Ovary (tissue), 9 donors: Measurements from ENCODE around the gene HUNK. TPM values are rescaled to one million over a fixed set of nuclear protein-coding genes. Genes with fewer than 3 reads are reported as not detected.

Experiments
- DNase-seq, 5 donors: peaks; one replicate each; pipeline ENCODE4 v3.0.0-alpha.2; 2019 to 2020
- H3K27ac ChIP-seq, 2 donors: fragments of 200-600 bp; one replicate each; pipeline versions ENCODE4 v1.5.1 to v1.8.0; 2019 to 2022
- H3K27me3 ChIP-seq: fragments of 200-600 bp; one replicate; pipeline ENCODE4 v1.8.0; 2022
- H3K36me3 ChIP-seq: fragments of 200-600 bp; sonication (generic); one replicate; pipeline ENCODE4 v1.5.1; 2019
- H3K4me1 ChIP-seq: one replicate; pipeline ENCODE4 v1.8.1; 2013; ENCODE audit warnings: mild to moderate bottlenecking, moderate library complexity; ENCODE audit not compliant: insufficient read depth
- H3K4me3 ChIP-seq: fragments of 200-600 bp; sonication (generic); one replicate; pipeline ENCODE4 v1.5.1; 2017
- H3K9me3 ChIP-seq, 2 donors: fragments of 200-600 bp in 1 of 2; sonication (generic) in 1 of 2; one replicate each; pipeline versions ENCODE4 v1.5.1 to v1.8.1; 2013 to 2019; ENCODE audit warnings: mild to moderate bottlenecking in 1 of 2, moderate library complexity in 1 of 2
- CTCF ChIP-seq, 3 donors: fragments of 450-650 bp in 2 of 3; fragments of 200-600 bp in 1 of 3; IDR thresholded peaks; one replicate each; pipeline versions ENCODE4 v1.5.1 to v1.8.0; 2016 to 2022; ENCODE audit warnings: antibody characterized with exemption in 3 of 3, mild to moderate bottlenecking in 1 of 3
- EP300 ChIP-seq: sonication (generic); formaldehyde crosslinking; IDR thresholded peaks from one replicate; pipeline ENCODE4 v1.6.1; 2017; ENCODE audit warnings: antibody characterized with exemption
- POLR2A ChIP-seq: fragments of 450-650 bp; IDR thresholded peaks from one replicate; pipeline ENCODE4 v1.6.1; 2017; ENCODE audit warnings: antibody characterized with exemption, mild to moderate bottlenecking, moderate library complexity
- WGBS, 3 donors: extraction: QIAGEN DNeasy Blood & Tissue Kit in 1 of 3; methylation state at CpG; one replicate each; pipeline versions ENCODE4 v1.1.5 to v1.1.7; 2013 to 2017; 5-methylcytosine and 5-hydroxymethylcytosine counted together
- intact Hi-C, 4 donors: fragments of 100-400 bp; cut with DNase I; formaldehyde crosslinking; loops; one replicate each; pipeline versions ENCODE4 v1.11.0 to v1.15.1; 2022 to 2023
- polyA plus RNA-seq, 2 donors: library from polyadenylated mRNA; stranded (reverse); fragments of 200-250 nt in 1 of 2; fragments of 350-450 nt in 1 of 2; fragmentation: Illumina TruSeq in 1 of 2; extraction: RNeasy Lipid Tissue Mini Kit (QIAGEN cat#74804) in 1 of 2; gene quantifications; one replicate each; pipeline ENCODE4 v1.2.3, GENCODE V29; 2013 to 2014
- total RNA-seq, 7 donors: library from RNA; depleted of rRNA in 2 of 7; stranded (reverse); fragments of >200 nt in 2 of 7; fragmentation: NEBNext Ultra II Directional in 3 of 7; extraction: Animal tissue kit (Norgen Biotek cat#: 25700) in 3 of 7; gene quantifications; one replicate each; pipeline versions ENCODE4 v1.1.0 to v1.2.4, GENCODE V29; 2016 to 2023
- donor health status: DM: no; HTN: no; CAD: no; lungs with moderate emphysema.
- donor health status: DM: no; HTN: no; CAD: no.
- donor health status: Bipolar disorder and iron deficiency.
- donor health status: DM: yes; HTN: yes; CAD: no.
- donor health status: DM: no; HTN: no; CAD: no.
- donor health status: DM: yes; HTN: yes; CAD: no.

The HUNK gene
- total and polyA plus RNA-seq, 9 donors = under 0.01 to 4.9 (median 1.6) TPM

- Histone ChIP-seq H3K9me3 (no peaks in the 10 kb centered on the region), H3K4me3 (peak overlapping the region; percentile 55), H3K27ac (peak overlapping the region in 1 of 2 donors; percentile 35), H3K27me3 (no peaks in the 10 kb centered on the region), H3K4me1 (peaks cover 6% of the 10 kb centered on the region), H3K36me3 (no peaks in the 10 kb centered on the region)
- intact Hi-C loops = no loop called here
- no peak for TF ChIP-seq POLR2A
- 0 to 1% (median 0%) methylated on average over 22 to 58 of the region's 58 CpGs for WGBS, 3 donors
- peak in 2 of 5 donors; percentile 24 to 56 for DNase-seq
These were observed 465 bp downstream of the HUNK start for GRCh38 chr21:31873275-31873695.

GRCh38 chr21:31873696-31874599, 1.1 kb downstream of the HUNK start:
- Histone ChIP-seq H3K36me3 (no peaks in the 10 kb centered on the region), H3K4me3 (peak overlapping the region; percentile 55), H3K4me1 (peaks cover 6% of the 10 kb centered on the region), H3K9me3 (no peaks in the 10 kb centered on the region), H3K27ac (no peak overlapping the region), H3K27me3 (no peaks in the 10 kb centered on the region)
- peak in 4 of 5 donors; percentile 19 to 74 (median 58) for DNase-seq
- 1 to 5% (median 1%) methylated on average over 28 to 77 of the region's 77 CpGs for WGBS, 3 donors
- intact Hi-C loops = no loop called here
- no peak for TF ChIP-seq EP300
- peak in 1 of 3 donors; percentile 42 for TF ChIP-seq CTCF (IDR thresholded peaks at IDR 0.05)

- H3K36me3 ChIP-seq = no peaks in the 10 kb centered on the region
- WGBS, 3 donors = 63 to 77% (median 75%) methylated on average over 12 of the region's 12 CpGs
- H3K4me1 ChIP-seq = peaks cover 6% of the 10 kb centered on the region
- H3K9me3 ChIP-seq = no peaks in the 10 kb centered on the region
- H3K27me3 ChIP-seq = no peaks in the 10 kb centered on the region
- peak in 1 of 5 donors; percentile 32 for DNase-seq
- no peak overlapping the region for H3K27ac ChIP-seq
- no peak for TF ChIP-seq EP300
- TF ChIP-seq CTCF (IDR thresholded peaks at IDR 0.05) = no peak
- no peak for TF ChIP-seq POLR2A
- peak overlapping the region; percentile 55 for H3K4me3 ChIP-seq
- intact Hi-C loops = no loop called here
These were observed 2.0 kb downstream of the HUNK start for GRCh38 chr21:31874812-31875212.

- TF ChIP-seq POLR2A = no peak
- TF ChIP-seq EP300 = no peak
- TF ChIP-seq CTCF (IDR thresholded peaks at IDR 0.05) = no peak
- Histone ChIP-seq H3K27me3 (no peaks in the 10 kb centered on the region), H3K4me3 (no peak overlapping the region), H3K27ac (no peak overlapping the region), H3K36me3 (no peaks in the 10 kb centered on the region), H3K9me3 (no peaks in the 10 kb centered on the region), H3K4me1 (peaks cover 6% of the 10 kb centered on the region)
- intact Hi-C loops = no loop called here
- 89 to 95% (median 91%) methylated on average over 21 of the region's 21 CpGs for WGBS, 3 donors
- no peak for DNase-seq
These were observed 2.7 kb downstream of the HUNK start for GRCh38 chr21:31875496-31876015.

GRCh38 chr21:31877463-31877957, 4.7 kb downstream of the HUNK start:
- intact Hi-C loops = no loop called here
- no peaks in the 10 kb centered on the region for H3K9me3 ChIP-seq
- no peaks in the 10 kb centered on the region for H3K27me3 ChIP-seq
- DNase-seq = no peak
- no peak overlapping the region for H3K27ac ChIP-seq
- H3K4me3 ChIP-seq = no peak overlapping the region
- H3K4me1 ChIP-seq = peaks cover 5% of the 10 kb centered on the region
- no peak for TF ChIP-seq EP300
- no peak for TF ChIP-seq POLR2A
- no peak for TF ChIP-seq CTCF (IDR thresholded peaks at IDR 0.05)
- H3K36me3 ChIP-seq = no peaks in the 10 kb centered on the region
- 95 to 96% (median 95%) methylated on average over 5 of the region's 5 CpGs for WGBS, 3 donors
